Ascending aorta (tissue), 2 donors: ENCODE data around the gene TMCC2. TPM values are rescaled to one million over a fixed set of nuclear protein-coding genes. Genes with fewer than 3 reads are reported as not detected.
A peak's percentile ranks its signal among the peaks of the same experiment; 100 is the strongest.

ENCODE experiments used
- DNase-seq, 2 donors: peaks; one replicate each; pipeline ENCODE4 v3.0.0-alpha.2; 2019; ENCODE audit warnings: low spot score in 2 of 2
- H3K27ac ChIP-seq, 2 donors: fragments of 200-600 bp; sonication (generic); one replicate each; pipeline ENCODE4 v1.5.1; 2016 to 2017; ENCODE audit warnings: mild to moderate bottlenecking in 1 of 2
- H3K27me3 ChIP-seq: fragments of 200-600 bp; sonication (generic); one replicate; pipeline ENCODE4 v1.5.1; 2017
- H3K36me3 ChIP-seq, 2 donors: fragments of 200-600 bp; sonication (generic); one replicate each; pipeline ENCODE4 v1.5.1; 2016
- H3K4me1 ChIP-seq, 2 donors: fragments of 200-600 bp; sonication (generic); one replicate each; pipeline ENCODE4 v1.5.1; 2016 to 2017; ENCODE audit warnings: mild to moderate bottlenecking in 1 of 2
- H3K4me3 ChIP-seq, 2 donors: fragments of 200-600 bp; sonication (generic); one replicate each; pipeline ENCODE4 v1.5.1; 2016 to 2017; ENCODE audit warnings: mild to moderate bottlenecking in 1 of 2
- H3K9me3 ChIP-seq, 2 donors: fragments of 200-600 bp; sonication (generic); one replicate each; pipeline ENCODE4 v1.5.1; 2016
- intact Hi-C: fragments of 100-400 bp; cut with DNase I; formaldehyde crosslinking; loops from one replicate; pipeline ENCODE4 v1.15.1; 2023
- total RNA-seq: library from RNA; depleted of rRNA; stranded (reverse); fragments of >200 nt; gene quantifications from one replicate; pipeline ENCODE4 v1.1.0, GENCODE V29; 2016
- TF ChIP-seq, protein P1 (sequence below), 3 experiments: fragments of 200-600 bp in 2 of 3; fragments of 450-650 bp in 1 of 3; sonication (generic) in 2 of 3; IDR thresholded peaks; one replicate each; pipeline ENCODE4 v1.5.1; 2016 to 2019; ENCODE audit warnings: antibody characterized with exemption in 3 of 3, mild to moderate bottlenecking in 1 of 3, moderate library complexity in 1 of 3

TMCC2 gene
- total RNA-seq, 1 donor from 2014 or later = 5.2 TPM

DNA sequence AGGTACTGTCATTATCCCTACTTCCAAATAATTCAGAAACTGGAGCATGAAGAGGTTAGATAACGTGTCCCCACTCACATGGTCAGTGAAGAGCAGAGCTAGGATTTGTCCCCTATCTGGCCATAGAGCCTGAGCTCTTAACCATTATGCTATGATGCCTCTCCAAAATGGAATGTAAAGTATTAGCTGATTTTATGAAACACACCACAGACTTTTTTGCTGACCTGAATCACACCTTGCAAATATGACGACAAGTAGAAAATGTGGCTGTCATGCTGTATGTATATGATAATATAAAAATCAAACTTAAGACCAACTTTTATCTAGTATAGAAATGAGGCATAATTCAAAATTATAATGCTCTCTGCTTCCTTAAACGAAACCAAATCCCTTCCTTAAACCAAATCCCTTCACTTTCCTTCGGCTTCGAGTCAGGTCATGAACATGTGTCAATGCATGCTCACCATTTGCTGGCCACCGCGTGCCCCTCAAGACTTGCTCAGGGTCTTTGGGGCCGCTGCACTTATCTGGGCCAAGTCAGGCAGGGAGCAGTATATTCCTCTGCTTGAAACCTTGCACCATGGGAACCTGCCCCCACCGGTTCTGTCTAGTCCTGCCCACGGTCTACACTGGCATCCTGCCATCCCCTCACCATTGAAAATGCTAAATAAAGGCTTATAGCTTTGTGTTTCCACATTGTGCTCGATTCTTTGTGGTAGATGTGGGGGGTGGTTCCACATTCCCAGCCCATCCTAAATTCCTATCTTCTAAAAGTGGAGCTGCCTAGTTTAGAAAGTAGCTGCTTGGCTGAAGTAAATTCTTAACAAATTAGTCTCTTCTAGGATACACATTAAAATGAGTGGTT is 1.6 kb upstream of the TMCC2 start:
- Histone ChIP-seq H3K4me3 (no peak overlapping the region), H3K36me3 (no peaks in the 10 kb centered on the region), H3K9me3 (no peaks in the 10 kb centered on the region), H3K4me1 (peaks cover 0 to 20% of the 10 kb centered on the region in 2 donors), H3K27me3 (no peaks in the 10 kb centered on the region), H3K27ac (no peak overlapping the region)
- intact Hi-C loops = no loop called here
- TF ChIP-seq, protein P1, sequence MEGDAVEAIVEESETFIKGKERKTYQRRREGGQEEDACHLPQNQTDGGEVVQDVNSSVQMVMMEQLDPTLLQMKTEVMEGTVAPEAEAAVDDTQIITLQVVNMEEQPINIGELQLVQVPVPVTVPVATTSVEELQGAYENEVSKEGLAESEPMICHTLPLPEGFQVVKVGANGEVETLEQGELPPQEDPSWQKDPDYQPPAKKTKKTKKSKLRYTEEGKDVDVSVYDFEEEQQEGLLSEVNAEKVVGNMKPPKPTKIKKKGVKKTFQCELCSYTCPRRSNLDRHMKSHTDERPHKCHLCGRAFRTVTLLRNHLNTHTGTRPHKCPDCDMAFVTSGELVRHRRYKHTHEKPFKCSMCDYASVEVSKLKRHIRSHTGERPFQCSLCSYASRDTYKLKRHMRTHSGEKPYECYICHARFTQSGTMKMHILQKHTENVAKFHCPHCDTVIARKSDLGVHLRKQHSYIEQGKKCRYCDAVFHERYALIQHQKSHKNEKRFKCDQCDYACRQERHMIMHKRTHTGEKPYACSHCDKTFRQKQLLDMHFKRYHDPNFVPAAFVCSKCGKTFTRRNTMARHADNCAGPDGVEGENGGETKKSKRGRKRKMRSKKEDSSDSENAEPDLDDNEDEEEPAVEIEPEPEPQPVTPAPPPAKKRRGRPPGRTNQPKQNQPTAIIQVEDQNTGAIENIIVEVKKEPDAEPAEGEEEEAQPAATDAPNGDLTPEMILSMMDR (IDR thresholded peaks at IDR 0.05) = no peak
- peak in 1 of 2 donors; percentile 53 for DNase-seq

DNA sequence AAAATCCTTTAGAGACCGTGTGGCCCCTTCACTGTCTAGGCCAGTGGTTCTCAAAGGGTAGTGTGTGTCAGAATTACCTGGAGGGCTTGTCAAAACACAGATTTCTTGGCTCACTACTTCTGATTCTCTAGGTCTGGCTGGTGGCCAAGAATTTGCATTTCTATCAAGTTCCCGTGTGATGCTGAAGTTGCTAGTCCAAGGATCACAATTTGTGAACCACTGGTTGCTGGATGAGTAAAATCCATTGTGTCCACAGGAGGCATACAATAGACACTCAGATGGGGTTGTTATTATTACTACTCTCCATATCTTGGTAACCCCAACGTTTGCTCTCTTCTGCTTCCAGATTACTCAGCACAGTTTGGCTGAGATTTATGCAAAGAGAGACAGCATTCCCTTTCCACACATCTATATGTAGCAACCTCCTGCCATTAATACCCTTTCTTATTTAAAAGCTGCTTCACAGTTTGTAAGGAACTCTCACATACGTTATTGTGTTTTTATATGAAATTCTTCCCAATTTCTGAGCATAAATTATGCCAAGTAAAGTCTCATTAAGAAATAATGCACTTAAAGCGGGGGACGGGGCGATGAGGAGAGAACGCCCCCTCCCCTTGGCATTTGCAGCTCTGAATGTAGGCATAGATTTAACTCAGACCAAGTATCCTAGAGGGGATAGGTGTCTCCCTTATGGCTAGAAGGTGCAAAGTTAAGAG is 720 bp upstream of the TMCC2 start:
- Histone ChIP-seq H3K9me3 (no peaks in the 10 kb centered on the region), H3K27ac (no peak overlapping the region)
- DNase-seq = peak in 1 of 2 donors; percentile 52

DNA sequence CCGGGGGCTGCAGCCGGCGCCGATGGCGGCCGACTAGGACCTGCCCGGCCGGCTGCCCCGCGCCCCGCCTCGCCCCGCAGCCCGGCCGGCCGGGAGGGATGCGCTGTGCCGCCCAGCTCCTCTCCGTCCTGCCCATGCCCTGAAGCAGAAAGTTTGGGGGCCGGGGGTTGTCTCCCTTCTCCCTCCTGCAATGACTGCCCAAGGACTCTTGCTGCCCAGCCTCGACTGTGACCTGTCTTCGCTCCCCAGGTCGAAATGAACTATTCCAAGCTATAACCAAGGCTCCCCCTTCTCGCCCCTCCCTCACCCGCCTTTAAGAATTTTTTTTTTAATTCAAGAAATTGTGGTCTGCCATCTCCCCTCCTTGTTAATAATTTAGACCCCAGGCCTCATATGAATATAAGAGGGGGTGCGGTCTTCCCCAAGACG is 361 bp downstream of the TMCC2 start:
- TF ChIP-seq, protein P1 (IDR thresholded peaks at IDR 0.05) = no peak

More for the DNA sequence above, 720 bp upstream of the TMCC2 start:
- TF ChIP-seq, protein P1 (IDR thresholded peaks at IDR 0.05) = no peak
- intact Hi-C loops = loop anchor here (1.0 kb wide), 1 partner anchor 16 kb away; the partner anchor contains the start of gene DSTYK
- Histone ChIP-seq H3K36me3 (no peaks in the 10 kb centered on the region), H3K27me3 (no peaks in the 10 kb centered on the region), H3K4me3 (peak overlapping the region; percentile 40 to 86), H3K4me1 (peaks cover 0 to 20% of the 10 kb centered on the region in 2 donors)

DNA sequence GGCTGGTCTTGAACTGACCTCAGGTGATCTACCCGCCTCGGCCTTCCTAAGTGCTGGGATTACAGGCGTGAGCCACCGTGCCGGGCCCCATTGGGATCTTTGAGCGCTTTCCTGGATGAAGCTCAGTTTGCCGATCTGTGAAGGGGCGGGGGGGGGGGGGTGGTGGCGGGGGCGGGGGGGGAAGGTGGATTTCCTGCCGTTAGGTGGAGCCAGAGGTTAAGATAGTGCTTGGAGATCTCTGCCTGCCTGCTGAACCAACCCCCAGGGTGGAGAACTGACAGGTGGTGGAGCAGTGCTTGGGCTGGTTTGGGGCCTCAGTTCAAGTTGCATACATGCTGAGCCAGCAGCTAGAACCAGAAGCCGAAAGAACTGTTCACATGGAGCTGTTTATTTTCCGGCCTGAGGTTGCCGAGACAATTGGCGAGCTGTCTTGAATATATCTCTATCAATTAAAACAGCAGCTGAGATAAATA is 1.7 kb downstream of the TMCC2 start:
- no peaks in the 10 kb centered on the region for H3K27me3 ChIP-seq
- no peaks in the 10 kb centered on the region for H3K36me3 ChIP-seq
- peaks cover 0 to 20% of the 10 kb centered on the region in 2 donors for H3K4me1 ChIP-seq
- intact Hi-C loops = loop anchor here (1.0 kb wide), 1 partner anchor 27 kb away; no protein-coding TSS in a partner anchor
- no peaks in the 10 kb centered on the region for H3K9me3 ChIP-seq
- H3K27ac ChIP-seq = peak overlapping the region; percentile 3 to 65
- DNase-seq = peak in 1 of 2 donors; percentile 72
- H3K4me3 ChIP-seq = peak overlapping the region; percentile 40 to 86
- TF ChIP-seq, protein P1 (IDR thresholded peaks at IDR 0.05) = peak in 2 of 3 experiments; percentile 18 to 40

More for the DNA sequence above, 361 bp downstream of the TMCC2 start:
- Histone ChIP-seq H3K36me3 (no peaks in the 10 kb centered on the region), H3K9me3 (no peaks in the 10 kb centered on the region), H3K27me3 (no peaks in the 10 kb centered on the region), H3K4me1 (peaks cover 0 to 20% of the 10 kb centered on the region in 2 donors), H3K27ac (no peak overlapping the region), H3K4me3 (peak overlapping the region; percentile 40 to 86)
- DNase-seq = peak in 1 of 2 donors; percentile 62
- intact Hi-C loops = no loop called here

DNA sequence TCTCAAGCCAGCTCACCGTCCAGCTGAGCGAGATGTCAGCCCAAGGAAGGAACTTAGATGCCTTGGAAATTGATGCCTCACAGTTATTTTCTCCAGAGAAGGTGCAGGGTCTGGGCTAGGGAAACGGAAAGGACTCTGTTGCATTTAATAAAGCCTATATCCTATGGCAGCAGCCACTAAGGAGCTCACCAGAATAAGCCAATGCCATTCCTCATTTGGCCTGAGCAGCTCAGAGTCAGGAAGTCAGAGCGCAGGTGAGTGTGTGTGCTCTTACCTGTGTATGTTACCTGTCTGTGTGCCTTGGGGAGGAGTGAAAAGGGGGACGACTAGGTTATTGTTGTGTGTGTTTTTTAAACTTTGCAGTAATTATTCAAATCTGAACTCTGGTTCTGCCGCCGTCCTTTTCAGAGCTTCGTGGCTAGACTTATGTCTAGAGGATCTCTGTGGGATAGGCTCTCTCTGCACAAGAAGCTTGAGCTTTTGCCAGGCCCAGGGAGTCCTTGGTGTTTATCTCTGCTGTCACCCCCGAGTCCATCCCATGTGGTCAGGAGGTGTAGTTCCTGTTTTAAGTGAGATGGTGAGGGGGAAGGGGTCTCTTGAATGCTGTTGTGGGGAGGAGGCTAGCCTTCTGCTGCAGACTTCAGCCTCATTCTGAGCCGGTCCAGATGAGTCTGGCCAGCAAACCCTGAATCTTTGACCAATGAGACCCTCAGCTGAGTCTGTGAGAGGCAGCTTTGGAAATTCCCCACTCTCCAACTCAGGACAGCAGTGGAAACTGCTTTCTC is 2.4 kb downstream of the TMCC2 start:
- intact Hi-C loops = loop anchor here (1.0 kb wide), 2 partner anchors 19 to 26 kb away; no protein-coding TSS in a partner anchor
- peak overlapping the region; percentile 40 to 86 for H3K4me3 ChIP-seq

More for the DNA sequence above, 2.4 kb downstream of the TMCC2 start:
- TF ChIP-seq, protein P1 (IDR thresholded peaks at IDR 0.05) = no peak
- DNase-seq = peak in 1 of 2 donors; percentile 58
- no peaks in the 10 kb centered on the region for H3K27me3 ChIP-seq
- peak overlapping the region; percentile 3 to 41 for H3K27ac ChIP-seq
- no peaks in the 10 kb centered on the region for H3K9me3 ChIP-seq
- peaks cover 0 to 20% of the 10 kb centered on the region in 2 donors for H3K4me1 ChIP-seq
- no peaks in the 10 kb centered on the region for H3K36me3 ChIP-seq
